ENCODE measurements around the gene ABCC3. TPM values are rescaled to one million over a fixed set of nuclear protein-coding genes. Genes with fewer than 3 reads are reported as not detected.

ABCC3 gene
- total and polyA plus RNA-seq, 2 of the 8 experiments (the other 6 are each of a cell fraction or from before 2014, with no cell fraction given): 0.35 to 0.37 TPM

- H3K79me2 ChIP-seq (ENCODE audit: control insufficient read depth in 1 of 2, insufficient read depth in 2 of 2, low read length in 2 of 2): peaks cover 0 to 25% of the 10 kb centered on the region in 2 experiments; a peak in 3 of 4 replicates
- H2BK15ac ChIP-seq (ENCODE audit: low read length): peak overlapping the region; percentile 89; the same call in 1 of the 2 replicates
- H3K4me2 ChIP-seq (ENCODE audit: insufficient read depth in 1 of 2, low read depth in 2 of 2, low read length in 2 of 2): peak overlapping the region; percentile 81 to 89
- peak overlapping the region; percentile 49 for H3K4ac ChIP-seq (replicated peaks; ENCODE audit: insufficient read length, low read depth, low read length)
- no peak overlapping the region for H4K8ac ChIP-seq (ENCODE audit: extremely low read depth, insufficient read depth, low read length)
- no peak overlapping the region for H3K14ac ChIP-seq (ENCODE audit: insufficient read length)
- ChIA-PET POLR2A (ENCODE audit: partially characterized antibody) (interaction anchor here (1.3 to 5.9 kb wide), 3 partner anchors 11 to 80 kb away, joined by 3 to 34 read pairs (median 5); partner anchors contain the start of gene LUC7L3), CTCF (ENCODE audit: partially characterized antibody) (no interaction called here)
- H3K27me3 ChIP-seq (replicated peaks in 1 of 4; ENCODE audit: control insufficient read depth in 3 of 4, extremely low read depth in 1 of 4, insufficient read depth in 3 of 4, low read length in 3 of 4): no peaks in the 10 kb centered on the region
- H3K23me2 ChIP-seq (ENCODE audit: low read depth, low read length): peaks cover 2% of the 10 kb centered on the region
- H3K4me3 ChIP-seq (ENCODE audit: extremely low read depth in 1 of 4, insufficient read depth in 2 of 4, low read depth in 3 of 4, low read length in 4 of 4): peak overlapping the region; percentile 46 to 85 (median 76)
- H2BK120ac ChIP-seq (replicated peaks; ENCODE audit: low read depth, low read length): peak overlapping the region; percentile 35
- DNase-seq (ENCODE audit: low read depth in 1 of 2, low spot score in 2 of 2) (no peak), FAIRE-seq (no peak)
- peaks cover 3% of the 10 kb centered on the region for H3K79me1 ChIP-seq (ENCODE audit: low read depth, low read length)
- H2AFZ ChIP-seq (ENCODE audit: low read length): peak overlapping the region; percentile 95
- peak overlapping the region; percentile 64 for H3K27ac ChIP-seq (ENCODE audit: low read depth, low read length)
- 50% methylated on average over 6 of the region's 6 CpGs; no CpG with 5 or more reads in 1 of the 2 experiments for WGBS, 2 experiments (ENCODE audit: extremely low coverage in 1 of 2, insufficient coverage in 1 of 2, insufficient read length in 1 of 2, insufficient replicate concordance in 2 of 2, low coverage in 1 of 2, low lambda C conversion rate in 2 of 2, missing lambda C conversion rate in 1 of 2)
- no peaks in the 10 kb centered on the region for H3K9me3 ChIP-seq (ENCODE audit: insufficient read depth in 2 of 2, low read depth in 1 of 2, low read length in 1 of 2)
- no peak overlapping the region for H2AK5ac ChIP-seq (ENCODE audit: low read depth, low read length)
- peak overlapping the region; percentile 81 for H3K18ac ChIP-seq (ENCODE audit: extremely low read depth, low read length)
- H2BK5ac ChIP-seq (ENCODE audit: low read depth, low read length): peak overlapping the region; percentile 76; the same call in 1 of the 2 replicates
- H3K56ac ChIP-seq (replicated peaks; ENCODE audit: insufficient read length, low read depth, low read length): peak overlapping the region; percentile 24
- no peaks in the 10 kb centered on the region for H4K20me1 ChIP-seq (replicated peaks in 1 of 2; ENCODE audit: control insufficient read depth in 1 of 2, insufficient read depth in 2 of 2, low read length in 2 of 2)
- peaks cover 0 to 5% (median 4%) of the 10 kb centered on the region in 4 experiments; a peak in 4 of 7 replicates for H3K4me1 ChIP-seq (replicated peaks in 1 of 4; ENCODE audit: control insufficient read depth in 3 of 4, insufficient read depth in 4 of 4, low read length in 3 of 4)
- H4K5ac ChIP-seq (ENCODE audit: insufficient read length, low read depth, low read length): peak overlapping the region; percentile 81
- no peak overlapping the region for H2BK20ac ChIP-seq (ENCODE audit: low read length)
- no peak overlapping the region for H4K91ac ChIP-seq (replicated peaks; ENCODE audit: insufficient read length, low read length)
- no peak overlapping the region; the same call in 1 of the 2 replicates for H2BK12ac ChIP-seq (ENCODE audit: low read depth, low read length)
- H3K9ac ChIP-seq (replicated peaks in 1 of 4; ENCODE audit: extremely low read depth in 1 of 4, low read depth in 3 of 4, low read length in 3 of 4): peak overlapping the region in 3 of 4 experiments; percentile 31 to 83 (median 77); a peak in 6 of 7 replicates
- peaks cover 0 to 3% (median 0%) of the 10 kb centered on the region in 4 experiments; a peak in 1 of 8 replicates for H3K36me3 ChIP-seq (ENCODE audit: control insufficient read depth in 2 of 4, insufficient read depth in 4 of 4, low read length in 3 of 4)
- no peak overlapping the region for H3K23ac ChIP-seq (ENCODE audit: insufficient read length)
- TF ChIP-seq TEAD4 (IDR thresholded peaks at IDR 0.05; ENCODE audit: low read depth, low read length) (no peak), SUZ12 (IDR thresholded peaks at IDR 0.05; ENCODE audit: low read length) (no peak), SIX5 (IDR thresholded peaks at IDR 0.05; ENCODE audit: low read depth, low read length) (no peak), ZNF274 (IDR thresholded peaks at IDR 0.05; ENCODE audit: borderline replicate concordance, extremely low read depth, low read length) (no peak), SP1 (IDR thresholded peaks at IDR 0.05; ENCODE audit: low read depth, low read length) (no peak), CBX5 (IDR thresholded peaks at IDR 0.05; ENCODE audit: low read depth, low read length) (no peak), HDAC2 (IDR thresholded peaks at IDR 0.05; ENCODE audit: borderline replicate concordance in 1 of 2, low read depth in 2 of 2, low read length in 2 of 2) (no peak), RBBP5 (IDR thresholded peaks at IDR 0.05; ENCODE audit: borderline replicate concordance, low read depth, low read length) (no peak), BCL11A (IDR thresholded peaks at IDR 0.05; ENCODE audit: low read depth in 2 of 2, low read length in 2 of 2) (no peak), MAFK (IDR thresholded peaks at IDR 0.05; ENCODE audit: low read depth, low read length) (no peak), EGR1 (IDR thresholded peaks at IDR 0.05; ENCODE audit: borderline replicate concordance, low read depth, low read length) (no peak)
Observed at GRCh38 chr17:50708050-50709000, 73.6 kb downstream of the ABCC3 start.

Data from H1 (cell line).